Psoas muscle (tissue), 8 donors: Measurements from ENCODE around the gene APOB. TPM values are rescaled to one million over a fixed set of nuclear protein-coding genes. Genes with fewer than 3 reads are reported as not detected.

Source experiments
- ATAC-seq, 4 donors: fragments of 200-7000 bp; cut with Tn5 transposase; one replicate each; pipeline ENCODE4 v1.9.1; 2020; ENCODE audit warnings: moderate library complexity in 3 of 4, mild to moderate bottlenecking in 2 of 4
- DNase-seq, 2 donors: peaks; one replicate each; pipeline ENCODE4 v3.0.0-alpha.2; 2020
- H3K27ac ChIP-seq: fragments of 200-600 bp; one replicate; pipeline ENCODE4 v1.8.0; 2022
- H3K27me3 ChIP-seq, 3 donors: fragments of 200-600 bp in 1 of 3; one replicate each; pipeline versions ENCODE4 v1.6.1 to v1.8.0; 2013 to 2022; ENCODE audit warnings: low read length in 2 of 3, mild to moderate bottlenecking in 2 of 3, moderate library complexity in 1 of 3; ENCODE audit not compliant: insufficient read depth in 3 of 3
- H3K36me3 ChIP-seq, 2 donors: fragments of 200-600 bp in 1 of 2; one replicate each; pipeline versions ENCODE4 v1.6.1 to v1.8.0; 2013 to 2022; ENCODE audit warnings: low read depth in 1 of 2, mild to moderate bottlenecking in 1 of 2, moderate library complexity in 1 of 2; ENCODE audit not compliant: insufficient read depth in 1 of 2
- H3K4me1 ChIP-seq: fragments of 200-600 bp; one replicate; pipeline ENCODE4 v1.8.0; 2022
- H3K4me3 ChIP-seq: fragments of 200-600 bp; one replicate; pipeline ENCODE4 v1.8.0; 2022; ENCODE audit warnings: mild to moderate bottlenecking
- H3K9me3 ChIP-seq: fragments of 200-600 bp; one replicate; pipeline ENCODE4 v1.8.0; 2022
- CTCF ChIP-seq: fragments of 200-600 bp; IDR thresholded peaks from one replicate; pipeline ENCODE4 v1.8.0; 2022; ENCODE audit warnings: antibody characterized with exemption
- WGBS, 3 donors: extraction: QIAGEN DNeasy Blood & Tissue Kit; methylation state at CpG; one replicate each; pipeline versions ENCODE4 v1.1.6 to v1.1.7; 2013; 5-methylcytosine and 5-hydroxymethylcytosine counted together
- intact Hi-C, 2 donors: fragments of 100-400 bp; cut with DNase I; formaldehyde crosslinking; loops; one replicate each; pipeline versions ENCODE4 v1.11.0 to v1.14.2; 2022
- polyA plus RNA-seq, 3 donors: library from polyadenylated mRNA; stranded (reverse); fragments of 200-250 nt; gene quantifications; one replicate each; pipeline ENCODE4 v1.2.3, GENCODE V29; 2013
- total RNA-seq, 4 donors: library from RNA; stranded (reverse); fragmentation: NEBNext Ultra II Directional in 2 of 4; extraction: Animal tissue kit (Norgen Biotek cat#: 25700) in 2 of 4; gene quantifications; one replicate each; pipeline versions ENCODE4 v1.2.1 to v1.2.4, GENCODE V29; 2021 to 2023
- donor health status: healthy with polysubstance abuse.
- donor health status: DM: no; HTN: no; CAD: no; lungs with moderate emphysema.
- donor health status: Bipolar disorder and iron deficiency.
- donor health status: healthy.
- donor health status: DM: yes; HTN: yes; CAD: no.
- donor health status: DM: no; HTN: no; CAD: no.
- donor health status: DM: no; HTN: no; CAD: no.
- donor health status: DM: yes; HTN: yes; CAD: no.

Gene APOB
- total and polyA plus RNA-seq, 7 donors = 0.03 to 0.64 (median 0.34) TPM

DNA sequence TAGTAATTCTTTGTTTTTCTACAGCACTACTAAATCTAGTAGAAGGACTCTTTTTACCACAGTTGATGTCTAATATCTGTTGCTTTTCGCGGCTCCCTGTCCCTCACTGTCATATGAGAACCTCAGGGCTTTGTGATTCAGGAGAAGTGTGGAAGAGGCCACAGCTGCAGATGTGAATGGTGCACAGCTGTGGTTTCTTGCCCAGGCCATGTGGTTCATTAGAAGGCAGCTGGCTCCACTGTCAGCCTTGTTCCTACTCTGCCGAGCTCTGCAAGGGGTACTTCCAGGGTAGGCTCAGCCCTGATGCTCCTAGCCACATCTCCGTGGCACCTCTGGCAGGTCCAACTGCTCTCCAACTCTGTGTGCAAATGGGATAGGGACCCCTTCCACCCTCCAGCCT lies 83.9 kb downstream of the APOB start:
- no peaks in the 10 kb centered on the region for H3K9me3 ChIP-seq
- no peak for DNase-seq
- H3K27me3 ChIP-seq = no peaks in the 10 kb centered on the region
- no peak for ATAC-seq
- H3K4me3 ChIP-seq = no peak overlapping the region
- 38 to 57% (median 48%) methylated on average over 4 of the region's 4 CpGs for whole genome bisulfite sequencing, 3 donors
- peaks cover 10% of the 10 kb centered on the region for H3K4me1 ChIP-seq
- no peak overlapping the region for H3K27ac ChIP-seq
- intact Hi-C loops = loop anchor here (5.0 to 10.0 kb wide), 2 partner anchors 178 to 525 kb away; no protein-coding TSS in a partner anchor
- no peak for TF ChIP-seq CTCF
- no peaks in the 10 kb centered on the region for H3K36me3 ChIP-seq

DNA sequence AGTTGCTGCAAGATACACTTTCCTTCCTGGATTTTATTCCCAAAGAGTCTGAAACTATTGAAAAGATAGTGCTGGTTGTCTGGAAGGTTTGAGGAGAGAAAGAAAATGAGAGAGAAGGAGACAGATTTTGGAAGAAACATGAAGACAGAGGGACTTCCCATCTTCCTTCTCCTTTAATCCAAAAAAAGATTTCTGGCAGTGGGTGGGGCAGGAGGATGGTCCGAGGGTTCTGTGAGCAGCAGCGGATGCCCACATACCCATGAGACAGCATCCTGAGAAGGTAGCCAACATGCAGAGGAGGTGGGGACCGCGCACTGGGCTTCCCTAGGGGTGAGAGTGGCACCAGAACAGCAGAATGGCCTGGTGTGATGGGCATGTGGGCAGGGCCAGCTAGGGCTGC lies 84.6 kb downstream of the APOB start:
- Histone ChIP-seq H3K4me1 (peaks cover 10% of the 10 kb centered on the region), H3K27ac (no peak overlapping the region), H3K9me3 (no peaks in the 10 kb centered on the region), H3K4me3 (no peak overlapping the region), H3K36me3 (no peaks in the 10 kb centered on the region), H3K27me3 (no peaks in the 10 kb centered on the region)
- TF ChIP-seq CTCF = no peak
- ATAC-seq (no peak), DNase-seq (no peak)
- intact Hi-C loops = no loop called here
- 72 to 83% (median 76%) methylated on average over 4 of the region's 4 CpGs for WGBS, 3 donors

- intact Hi-C loops = no loop called here
- no peaks in the 10 kb centered on the region for H3K36me3 ChIP-seq
- H3K9me3 ChIP-seq = no peaks in the 10 kb centered on the region
- ATAC-seq (no peak), DNase-seq (no peak)
- no peaks in the 10 kb centered on the region for H3K27me3 ChIP-seq
- H3K4me1 ChIP-seq = peaks cover 10% of the 10 kb centered on the region
- H3K27ac ChIP-seq = no peak overlapping the region
- WGBS, 3 donors = 69 to 74% (median 70%) methylated on average over 21 of the region's 21 CpGs
- no peak overlapping the region for H3K4me3 ChIP-seq
- no peak for TF ChIP-seq CTCF
Measured at GRCh38 chr2:20957788-20958525, 85.9 kb downstream of the APOB start.

- intact Hi-C loops = no loop called here
- H3K4me3 ChIP-seq = no peak overlapping the region
- no peaks in the 10 kb centered on the region for H3K27me3 ChIP-seq
- H3K9me3 ChIP-seq = no peaks in the 10 kb centered on the region
- TF ChIP-seq CTCF = no peak
- DNase-seq = no peak
- ATAC-seq = no peak
- WGBS, 3 donors = 73 to 78% (median 76%) methylated on average over 10 of the region's 10 CpGs
- H3K4me1 ChIP-seq = no peaks in the 10 kb centered on the region
- no peaks in the 10 kb centered on the region for H3K36me3 ChIP-seq
- no peak overlapping the region for H3K27ac ChIP-seq
Measured at GRCh38 chr2:20955277-20956026, 88.4 kb downstream of the APOB start.
